ENCODE measurements around the gene PTPRM. TPM values are rescaled to one million over a fixed set of nuclear protein-coding genes. Genes with fewer than 3 reads are reported as not detected.
"Not testable (repeated sequence)": the region's sequence is repeated elsewhere in the genome, so short reads cannot be mapped to it uniquely, and the experiment has no call there.

PTPRM gene
- total RNA-seq, 4 donors from 2014 or later = 62.7 to 94.0 (median 76.0) TPM

DNA sequence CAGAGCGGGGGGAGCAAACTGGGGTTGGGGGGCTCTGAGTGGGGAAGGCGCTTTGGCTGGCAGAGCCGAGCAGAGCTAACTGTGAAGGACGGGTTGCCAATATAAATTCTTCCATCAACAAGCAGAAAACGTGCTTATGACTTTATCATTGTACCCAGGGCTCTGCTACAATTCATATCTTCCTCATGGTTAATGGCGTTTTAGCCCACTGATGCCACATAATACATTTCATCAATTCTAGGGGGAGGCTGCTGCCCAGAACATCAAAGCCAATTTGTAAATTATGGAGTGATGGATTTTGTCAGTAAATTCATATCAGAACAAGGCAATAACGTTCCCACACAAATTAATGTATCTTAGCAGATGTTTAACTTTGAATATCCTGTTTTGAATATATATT, 866.7 kb downstream of the PTPRM start:
- TF ChIP-seq, protein P1, sequence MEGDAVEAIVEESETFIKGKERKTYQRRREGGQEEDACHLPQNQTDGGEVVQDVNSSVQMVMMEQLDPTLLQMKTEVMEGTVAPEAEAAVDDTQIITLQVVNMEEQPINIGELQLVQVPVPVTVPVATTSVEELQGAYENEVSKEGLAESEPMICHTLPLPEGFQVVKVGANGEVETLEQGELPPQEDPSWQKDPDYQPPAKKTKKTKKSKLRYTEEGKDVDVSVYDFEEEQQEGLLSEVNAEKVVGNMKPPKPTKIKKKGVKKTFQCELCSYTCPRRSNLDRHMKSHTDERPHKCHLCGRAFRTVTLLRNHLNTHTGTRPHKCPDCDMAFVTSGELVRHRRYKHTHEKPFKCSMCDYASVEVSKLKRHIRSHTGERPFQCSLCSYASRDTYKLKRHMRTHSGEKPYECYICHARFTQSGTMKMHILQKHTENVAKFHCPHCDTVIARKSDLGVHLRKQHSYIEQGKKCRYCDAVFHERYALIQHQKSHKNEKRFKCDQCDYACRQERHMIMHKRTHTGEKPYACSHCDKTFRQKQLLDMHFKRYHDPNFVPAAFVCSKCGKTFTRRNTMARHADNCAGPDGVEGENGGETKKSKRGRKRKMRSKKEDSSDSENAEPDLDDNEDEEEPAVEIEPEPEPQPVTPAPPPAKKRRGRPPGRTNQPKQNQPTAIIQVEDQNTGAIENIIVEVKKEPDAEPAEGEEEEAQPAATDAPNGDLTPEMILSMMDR (IDR thresholded peaks at IDR 0.05) = no peak
- TF ChIP-seq POLR2A (IDR thresholded peaks at IDR 0.05; ENCODE audit: low read depth) = no peak
- no peak for TF ChIP-seq EP300 (IDR thresholded peaks at IDR 0.05)
- WGBS = 81% methylated on average over 6 of the region's 7 CpGs
- no peaks in the 10 kb centered on the region for H3K36me3 ChIP-seq
- intact Hi-C loops (cut with DNase I) = no loop called here
- H3K9me3 ChIP-seq = peaks cover 0 to 3% (median 2%) of the 10 kb centered on the region in 4 donors
- peaks cover 0 to 21% (median 0%) of the 10 kb centered on the region in 4 donors for H3K27me3 ChIP-seq
- H3K4me1 ChIP-seq = no peaks in the 10 kb centered on the region
- DNase-seq (ENCODE audit: extremely low spot score) = no peak
- H3K27ac ChIP-seq (replicated peaks in 1 of 4) = no peak overlapping the region
- H3K4me3 ChIP-seq = no peak overlapping the region

DNA sequence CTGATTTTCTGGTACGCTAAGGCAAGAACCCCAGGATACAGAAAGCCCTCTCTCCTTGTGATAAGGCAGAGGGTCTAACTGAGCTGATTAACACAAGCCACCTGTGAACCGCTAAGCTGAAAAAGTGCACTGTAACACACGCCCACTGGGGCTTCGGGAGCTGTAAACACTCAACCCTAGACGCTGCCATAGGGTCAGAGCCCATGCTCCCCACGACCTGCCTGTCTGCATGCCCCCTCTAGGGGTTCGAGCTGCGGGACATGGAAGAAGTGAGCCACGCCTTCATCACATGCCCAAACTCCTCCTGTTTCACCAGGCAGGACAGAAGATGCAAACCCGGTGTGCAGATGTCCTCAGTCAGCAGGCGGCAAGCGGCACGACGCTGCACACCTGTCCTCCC, 868.3 kb downstream of the PTPRM start:
- Histone ChIP-seq H3K9me3 (peaks cover 0 to 12% (median 10%) of the 10 kb centered on the region in 4 donors), H3K27me3 (peaks cover 0 to 21% (median 0%) of the 10 kb centered on the region in 4 donors), H3K4me3 (no peak overlapping the region), H3K36me3 (no peaks in the 10 kb centered on the region), H3K4me1 (no peaks in the 10 kb centered on the region), H3K27ac (replicated peaks in 1 of 4) (no peak overlapping the region)
- 47% methylated on average over 14 of the region's 14 CpGs for WGBS
- no peak for DNase-seq (ENCODE audit: extremely low spot score)
- TF ChIP-seq POLR2A (IDR thresholded peaks at IDR 0.05; ENCODE audit: low read depth) (no peak), EP300 (IDR thresholded peaks at IDR 0.05) (no peak), POLR2AphosphoS5 (IDR thresholded peaks at IDR 0.05) (no peak)
- TF ChIP-seq, protein P1 (IDR thresholded peaks at IDR 0.05) = no peak
- intact Hi-C loops (cut with DNase I) = no loop called here

DNA sequence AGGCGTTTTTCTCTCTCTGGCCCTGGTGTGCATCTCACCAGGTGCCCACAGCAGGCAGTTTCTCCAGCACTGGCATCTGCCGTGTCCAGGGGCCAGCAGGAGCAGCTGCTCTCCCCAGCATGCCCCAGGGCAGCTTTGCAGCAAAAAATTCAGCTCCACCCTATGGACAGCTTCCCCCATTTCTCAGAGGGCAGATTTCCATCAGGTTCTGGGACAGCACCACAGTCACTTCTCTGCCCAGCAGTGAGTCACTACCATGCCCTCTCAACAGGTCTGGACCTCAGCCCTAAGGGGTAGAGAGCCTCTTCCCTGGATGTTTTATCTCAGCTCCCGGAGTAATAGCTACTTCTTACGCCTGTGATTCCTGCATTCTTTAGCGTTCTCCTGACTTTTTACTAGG, 871.9 kb downstream of the PTPRM start:
- intact Hi-C loops (cut with DNase I) = no loop called here
- Histone ChIP-seq H3K4me1 (no peaks in the 10 kb centered on the region), H3K4me3 (no peak overlapping the region), H3K9me3 (peaks cover 0 to 12% (median 10%) of the 10 kb centered on the region in 4 donors), H3K27me3 (peaks cover 0 to 21% (median 0%) of the 10 kb centered on the region in 4 donors), H3K36me3 (no peaks in the 10 kb centered on the region), H3K27ac (replicated peaks in 1 of 4) (no peak overlapping the region)
- DNase-seq (ENCODE audit: extremely low spot score) = no peak
- WGBS = 96% methylated on average over 5 of the region's 5 CpGs
- TF ChIP-seq, protein P1 (IDR thresholded peaks at IDR 0.05) = no peak
- no peak for TF ChIP-seq POLR2AphosphoS5 (IDR thresholded peaks at IDR 0.05)
- no peak for TF ChIP-seq POLR2A (IDR thresholded peaks at IDR 0.05; ENCODE audit: low read depth)
- no peak for TF ChIP-seq EP300 (IDR thresholded peaks at IDR 0.05)

DNA sequence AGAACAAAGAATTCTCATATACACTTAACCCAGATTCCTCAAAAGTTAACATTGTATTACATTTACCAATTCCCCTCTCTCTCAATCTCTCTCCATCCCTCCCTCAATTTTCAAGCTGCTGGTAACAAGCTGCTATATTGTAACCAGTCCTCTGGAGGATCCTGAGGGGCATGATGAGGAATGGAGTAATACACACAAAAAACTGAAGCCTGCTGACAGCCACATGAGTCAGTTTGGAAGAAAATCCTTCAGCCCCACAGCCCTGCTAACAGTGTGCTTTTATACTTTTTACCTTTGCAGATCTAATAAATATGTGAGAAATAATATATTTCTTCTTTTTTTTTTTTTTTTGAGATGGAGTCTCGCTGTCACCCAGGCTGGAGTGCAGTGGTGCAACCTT, 876.4 kb downstream of the PTPRM start:
- 93% methylated on average over 1 of the region's 1 CpG for WGBS
- intact Hi-C loops (cut with DNase I) = no loop called here

DNA sequence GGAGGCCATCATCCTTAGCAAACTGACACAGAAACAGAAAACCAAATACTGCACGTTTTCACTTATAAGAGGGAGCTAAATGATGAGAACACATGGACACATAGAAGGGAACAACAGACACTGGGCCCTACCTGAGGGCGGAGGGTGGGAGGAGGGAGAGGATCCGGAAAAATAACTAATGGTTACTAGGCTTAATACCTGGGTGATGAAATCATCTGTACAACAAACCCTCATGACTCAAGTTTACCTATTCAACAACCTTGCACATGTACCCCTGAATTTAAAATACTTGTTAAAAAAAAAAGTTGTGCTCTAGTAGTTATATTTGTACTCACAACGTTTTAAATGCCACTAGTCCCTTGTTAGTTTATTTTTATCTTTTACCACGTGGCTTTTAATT, 879.8 kb downstream of the PTPRM start:
- H3K27me3 ChIP-seq; intact Hi-C loops (cut with DNase I): not testable (repeated sequence)
- WGBS = 71% methylated on average over 5 of the region's 5 CpGs

More for the DNA sequence above, 876.4 kb downstream of the PTPRM start:
- Histone ChIP-seq H3K27me3 (no peaks in the 10 kb centered on the region), H3K4me3 (no peak overlapping the region), H3K4me1 (no peaks in the 10 kb centered on the region), H3K27ac (replicated peaks in 1 of 4) (no peak overlapping the region), H3K9me3 (peaks cover 0 to 12% (median 10%) of the 10 kb centered on the region in 4 donors), H3K36me3 (no peaks in the 10 kb centered on the region)
- DNase-seq (ENCODE audit: extremely low spot score) = no peak
- TF ChIP-seq POLR2AphosphoS5 (IDR thresholded peaks at IDR 0.05) = no peak
- TF ChIP-seq, protein P1 (IDR thresholded peaks at IDR 0.05) = no peak
- TF ChIP-seq EP300 (IDR thresholded peaks at IDR 0.05) = no peak
- no peak for TF ChIP-seq POLR2A (IDR thresholded peaks at IDR 0.05; ENCODE audit: low read depth)

More for the DNA sequence above, 879.8 kb downstream of the PTPRM start:
- H3K4me1 ChIP-seq; DNase-seq (ENCODE audit: extremely low spot score); H3K9me3 ChIP-seq; H3K4me3 ChIP-seq; H3K27ac ChIP-seq (replicated peaks in 1 of 4); H3K36me3 ChIP-seq: not testable (repeated sequence)

All from esophagus muscularis mucosa (tissue), 4 donors.